ENCODE data around the gene TRPM3. TPM values are rescaled to one million over a fixed set of nuclear protein-coding genes. Genes with fewer than 3 reads are reported as not detected.

TRPM3 gene
- total RNA-seq, 1 donor from 2014 or later: 0.15 TPM

- intact Hi-C loops (cut with DNase I): no loop called here
- no peak overlapping the region for H3K27ac ChIP-seq
- no peak for ATAC-seq
- H3K4me3 ChIP-seq: no peak overlapping the region
- TF ChIP-seq CTCF (IDR thresholded peaks at IDR 0.05): no peak
- H3K27me3 ChIP-seq (ENCODE audit: low read depth): no peaks in the 10 kb centered on the region
- H3K4me1 ChIP-seq: no peaks in the 10 kb centered on the region
- no peaks in the 10 kb centered on the region for H3K9me3 ChIP-seq
- no peak for DNase-seq
- H3K36me3 ChIP-seq: no peaks in the 10 kb centered on the region
Observed at GRCh38 chr9:70987986-70988385, 133.4 kb downstream of the TRPM3 start.

GRCh38 chr9:70986984-70987383, 134.4 kb downstream of the TRPM3 start:
- ATAC-seq: no peak

GRCh38 chr9:70983723-70984295, 137.6 kb downstream of the TRPM3 start:
- no peak for DNase-seq
- TF ChIP-seq CTCF (IDR thresholded peaks at IDR 0.05): no peak
- intact Hi-C loops (cut with DNase I): no loop called here
- no peaks in the 10 kb centered on the region for H3K36me3 ChIP-seq
- H3K27ac ChIP-seq: no peak overlapping the region
- H3K27me3 ChIP-seq (ENCODE audit: low read depth): no peaks in the 10 kb centered on the region
- H3K9me3 ChIP-seq: no peaks in the 10 kb centered on the region
- H3K4me3 ChIP-seq: no peak overlapping the region
- no peaks in the 10 kb centered on the region for H3K4me1 ChIP-seq
- ATAC-seq: peak in 1 of 2 donors; percentile 67

More at GRCh38 chr9:70986984-70987383, 134.4 kb downstream of the TRPM3 start:
- DNase-seq: no peak
- Histone ChIP-seq H3K4me1 (no peaks in the 10 kb centered on the region), H3K27me3 (ENCODE audit: low read depth) (no peaks in the 10 kb centered on the region), H3K27ac (no peak overlapping the region), H3K4me3 (no peak overlapping the region), H3K9me3 (no peaks in the 10 kb centered on the region), H3K36me3 (no peaks in the 10 kb centered on the region)
- intact Hi-C loops (cut with DNase I): no loop called here
- TF ChIP-seq CTCF (IDR thresholded peaks at IDR 0.05): no peak

GRCh38 chr9:70981312-70981711, 140.1 kb downstream of the TRPM3 start:
- no peak for ATAC-seq
- Histone ChIP-seq H3K36me3 (no peaks in the 10 kb centered on the region), H3K4me1 (no peaks in the 10 kb centered on the region), H3K27ac (no peak overlapping the region), H3K27me3 (ENCODE audit: low read depth) (no peaks in the 10 kb centered on the region), H3K4me3 (no peak overlapping the region), H3K9me3 (no peaks in the 10 kb centered on the region)
- intact Hi-C loops (cut with DNase I): no loop called here
- no peak for TF ChIP-seq CTCF (IDR thresholded peaks at IDR 0.05)
- no peak for DNase-seq

- intact Hi-C loops (cut with DNase I): no loop called here
- H3K36me3 ChIP-seq: no peaks in the 10 kb centered on the region
- H3K27ac ChIP-seq: no peak overlapping the region
- no peak for TF ChIP-seq CTCF (IDR thresholded peaks at IDR 0.05)
- no peaks in the 10 kb centered on the region for H3K4me1 ChIP-seq
- ATAC-seq (no peak), DNase-seq (no peak)
- no peak overlapping the region for H3K4me3 ChIP-seq
- H3K9me3 ChIP-seq: no peaks in the 10 kb centered on the region
- no peaks in the 10 kb centered on the region for H3K27me3 ChIP-seq (ENCODE audit: low read depth)
Observed at GRCh38 chr9:70979966-70980365, 141.5 kb downstream of the TRPM3 start.
